ENCODE results near the gene LRP1.

DNA sequence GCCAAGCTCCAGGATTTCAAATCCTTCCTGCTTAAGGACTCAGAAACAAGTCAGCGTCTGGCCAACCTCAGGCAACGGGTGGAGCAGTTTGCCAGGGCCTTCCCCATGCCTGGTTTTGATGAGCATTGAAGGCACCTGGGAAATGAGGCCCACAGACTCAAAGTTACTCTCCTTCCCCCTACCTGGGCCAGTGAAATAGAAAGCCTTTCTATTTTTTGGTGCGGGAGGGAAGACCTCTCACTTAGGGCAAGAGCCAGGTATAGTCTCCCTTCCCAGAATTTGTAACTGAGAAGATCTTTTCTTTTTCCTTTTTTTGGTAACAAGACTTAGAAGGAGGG lies 105.9 kb downstream of the LRP1 start:
- TF ChIP-seq, protein P1, sequence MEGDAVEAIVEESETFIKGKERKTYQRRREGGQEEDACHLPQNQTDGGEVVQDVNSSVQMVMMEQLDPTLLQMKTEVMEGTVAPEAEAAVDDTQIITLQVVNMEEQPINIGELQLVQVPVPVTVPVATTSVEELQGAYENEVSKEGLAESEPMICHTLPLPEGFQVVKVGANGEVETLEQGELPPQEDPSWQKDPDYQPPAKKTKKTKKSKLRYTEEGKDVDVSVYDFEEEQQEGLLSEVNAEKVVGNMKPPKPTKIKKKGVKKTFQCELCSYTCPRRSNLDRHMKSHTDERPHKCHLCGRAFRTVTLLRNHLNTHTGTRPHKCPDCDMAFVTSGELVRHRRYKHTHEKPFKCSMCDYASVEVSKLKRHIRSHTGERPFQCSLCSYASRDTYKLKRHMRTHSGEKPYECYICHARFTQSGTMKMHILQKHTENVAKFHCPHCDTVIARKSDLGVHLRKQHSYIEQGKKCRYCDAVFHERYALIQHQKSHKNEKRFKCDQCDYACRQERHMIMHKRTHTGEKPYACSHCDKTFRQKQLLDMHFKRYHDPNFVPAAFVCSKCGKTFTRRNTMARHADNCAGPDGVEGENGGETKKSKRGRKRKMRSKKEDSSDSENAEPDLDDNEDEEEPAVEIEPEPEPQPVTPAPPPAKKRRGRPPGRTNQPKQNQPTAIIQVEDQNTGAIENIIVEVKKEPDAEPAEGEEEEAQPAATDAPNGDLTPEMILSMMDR (conservative IDR thresholded peaks at IDR 0.05; ENCODE audit: low read length) = no peak
- TF ChIP-seq EZH2phosphoT487 (IDR thresholded peaks at IDR 0.05; ENCODE audit: borderline replicate concordance, low read depth, low read length) = no peak
